Skin epidermis (tissue), 12 donors: ENCODE measurements around the gene NRP2.
A peak's percentile ranks its signal among the peaks of the same experiment; 100 is the strongest.

ENCODE experiments used
- H3K27ac ChIP-seq, 21 experiments: fragments of 200-600 bp; sonication (generic) in 11 of 21; one replicate each; pipeline ENCODE4 v1.5.0; 2020; ENCODE audit warnings: mild to moderate bottlenecking in 3 of 21, inconsistent platforms in 2 of 21, moderate library complexity in 2 of 21
- H3K4me3 ChIP-seq, 7 experiments: fragments of 200-600 bp; sonication (generic) in 2 of 7; one replicate each; pipeline ENCODE4 v1.5.0; 2020; ENCODE audit warnings: inconsistent platforms in 2 of 7, mild to moderate bottlenecking in 2 of 7, moderate library complexity in 1 of 7

NRP2 gene

DNA sequence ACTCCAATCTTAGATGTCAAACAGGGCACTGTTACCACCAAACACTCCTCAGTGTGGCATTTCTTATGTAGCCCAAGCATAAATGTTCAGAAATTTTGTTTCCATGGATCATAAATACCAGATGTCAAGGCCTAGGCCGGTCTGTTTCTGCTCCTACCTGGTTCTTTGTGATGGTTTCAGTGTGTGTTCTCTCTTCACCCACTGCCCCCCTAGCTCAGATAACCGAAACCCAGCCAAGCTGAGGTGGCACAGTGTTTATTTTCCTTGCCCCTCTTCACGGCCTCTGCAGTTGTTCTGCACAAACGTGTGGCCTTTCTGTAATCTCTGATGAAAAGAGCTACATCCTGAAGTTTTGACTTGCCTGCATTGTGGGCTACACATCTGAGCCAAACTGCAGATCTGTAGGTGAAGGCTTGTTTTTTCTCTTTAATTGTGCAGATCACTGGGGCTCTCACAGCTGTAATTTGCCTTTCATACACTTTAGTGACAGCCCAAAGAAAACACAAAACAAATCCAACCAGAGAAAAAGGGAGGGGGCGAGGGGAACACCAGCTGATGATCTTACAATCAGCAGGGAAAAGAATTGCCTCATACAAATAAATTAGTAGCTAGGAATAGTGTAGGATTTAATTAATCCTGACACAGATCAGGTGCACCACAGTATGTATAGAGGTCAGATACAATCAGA is 99.1 kb downstream of the NRP2 start:
- Histone ChIP-seq H3K27ac (peak overlapping the region in 1 of 21 experiments; percentile 55), H3K4me3 (no peak overlapping the region)

DNA sequence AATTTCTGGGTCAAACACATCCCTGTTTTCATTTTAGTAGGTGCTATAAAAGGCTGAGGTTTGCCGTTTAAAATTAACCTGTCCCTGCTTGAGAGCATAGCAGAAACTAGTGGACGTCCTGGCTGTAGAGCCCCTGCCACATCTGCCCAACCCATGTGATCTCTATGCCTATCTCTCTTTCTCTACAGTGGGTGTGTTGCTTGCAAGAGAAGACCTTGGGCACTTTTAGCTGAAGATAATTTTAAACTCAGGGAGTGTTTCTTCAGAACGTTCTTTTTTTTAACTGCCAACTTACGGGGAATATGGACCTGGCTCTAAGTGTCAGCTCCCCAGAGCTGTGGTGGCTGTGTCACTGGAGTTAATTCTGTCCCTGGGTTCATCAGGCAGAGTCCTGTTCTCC is 100.6 kb downstream of the NRP2 start:
- Histone ChIP-seq H3K27ac (no peak overlapping the region), H3K4me3 (no peak overlapping the region)

DNA sequence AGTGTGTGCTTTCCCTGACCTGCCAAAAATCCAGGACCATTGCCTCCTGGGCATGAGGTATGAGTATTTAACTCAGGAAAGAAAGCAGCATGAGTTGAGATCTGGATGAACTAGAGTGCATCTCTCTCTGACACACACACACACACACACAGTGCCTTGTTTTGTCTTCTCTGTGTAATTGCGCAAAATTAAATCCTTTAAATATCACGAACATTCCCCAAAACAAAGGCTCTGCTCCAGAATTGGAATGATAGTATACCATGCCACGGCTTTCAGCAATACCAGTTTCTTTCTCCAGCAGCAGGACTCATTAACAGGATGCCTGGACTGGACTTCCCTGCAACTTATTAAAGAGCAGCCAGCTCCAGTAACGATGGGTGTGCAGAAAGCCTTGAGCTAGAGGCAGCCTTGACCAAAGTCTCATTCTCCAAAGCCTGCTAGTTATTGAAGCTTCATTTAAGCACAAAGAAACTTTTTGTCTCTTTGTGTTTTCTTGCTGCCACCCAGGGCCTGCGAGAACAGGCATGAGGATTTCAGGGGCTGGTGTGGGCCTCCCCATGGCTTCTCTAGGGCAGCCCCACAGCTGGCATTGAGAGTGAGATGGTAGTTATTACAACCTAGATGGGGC is 101.7 kb downstream of the NRP2 start:
- no peak overlapping the region for H3K4me3 ChIP-seq
- H3K27ac ChIP-seq: peak overlapping the region in 1 of 21 experiments; percentile 18

DNA sequence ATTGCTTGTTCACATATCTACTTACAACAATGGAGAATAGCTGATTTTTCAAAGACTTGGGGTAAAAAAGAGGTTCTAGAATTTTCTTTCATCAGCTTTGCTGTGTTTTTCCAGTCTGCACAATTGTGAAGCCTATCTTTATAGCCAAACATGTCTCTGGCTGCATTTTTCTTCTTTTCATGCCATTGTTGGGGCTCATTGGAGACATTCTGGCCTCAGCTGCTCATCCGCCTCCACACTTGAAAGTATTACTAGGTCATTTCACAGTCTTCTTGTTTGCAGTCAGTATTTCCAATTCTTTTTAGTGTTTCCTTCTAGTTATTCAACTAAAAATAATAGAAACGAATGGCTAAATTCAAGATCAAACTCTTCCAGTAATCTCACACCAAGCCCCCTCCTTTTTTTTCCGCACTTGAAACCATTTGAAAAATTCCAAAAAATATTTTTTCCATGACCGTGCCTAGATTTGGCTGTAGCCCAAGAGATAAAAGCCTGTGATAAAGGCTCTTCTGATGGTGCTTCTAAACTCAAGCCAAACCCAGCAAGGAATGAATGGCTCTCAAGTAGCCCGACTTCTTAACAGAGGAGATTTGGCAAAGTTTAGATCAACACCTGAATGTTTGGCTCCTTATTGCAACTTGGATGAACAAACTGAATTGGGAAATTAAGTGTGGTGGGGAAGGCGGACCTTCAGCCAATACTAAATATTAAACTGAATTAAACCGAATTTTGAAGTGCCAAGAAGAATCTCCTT is 103.4 kb downstream of the NRP2 start:
- H3K27ac ChIP-seq: peak overlapping the region in 1 of 21 experiments; percentile 60

DNA sequence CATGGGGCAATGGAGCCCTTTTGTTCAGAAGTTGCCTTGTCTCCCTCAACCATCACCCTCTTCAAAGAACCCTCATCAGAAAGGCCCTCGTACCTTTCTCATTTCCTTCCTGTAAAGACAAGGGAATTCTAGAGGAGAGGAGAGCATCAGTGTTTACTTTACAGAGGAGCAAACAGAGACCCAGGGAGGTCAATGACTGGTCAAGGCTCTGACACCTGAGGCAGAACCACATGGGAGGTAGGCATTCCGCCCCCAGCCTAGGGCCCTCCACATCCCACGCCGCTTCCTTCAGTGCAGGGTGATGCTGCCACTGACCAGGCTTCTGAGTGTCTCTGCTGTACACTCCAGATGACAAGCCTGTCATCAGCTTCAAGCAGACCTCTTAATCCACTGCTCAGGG is 104.7 kb downstream of the NRP2 start:
- peak overlapping the region in 1 of 21 experiments; percentile 53 for H3K27ac ChIP-seq

More for the DNA sequence above, 103.4 kb downstream of the NRP2 start:
- H3K4me3 ChIP-seq: no peak overlapping the region

DNA sequence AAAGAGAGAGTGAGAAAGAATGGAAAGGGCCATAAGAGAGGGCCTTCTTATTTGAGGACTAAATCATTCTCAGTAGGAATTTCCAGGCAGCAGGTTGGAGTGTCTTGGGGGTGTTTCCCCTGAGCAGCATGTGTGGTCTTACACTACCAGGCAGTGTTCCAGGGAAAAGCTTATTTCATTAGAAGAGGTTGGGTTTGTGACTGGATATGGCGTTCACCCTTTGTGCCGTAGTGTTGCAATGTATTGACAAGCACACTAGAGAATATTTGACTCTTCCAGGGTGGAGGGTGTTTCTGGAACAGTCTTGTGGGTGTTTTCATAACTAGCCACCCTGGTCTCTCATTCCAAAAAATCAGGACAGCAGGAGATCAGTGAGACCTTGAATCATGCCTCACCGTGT is 105.5 kb downstream of the NRP2 start:
- Histone ChIP-seq H3K4me3 (no peak overlapping the region), H3K27ac (peak overlapping the region in 1 of 21 experiments; percentile 53)

More for the DNA sequence above, 104.7 kb downstream of the NRP2 start:
- no peak overlapping the region for H3K4me3 ChIP-seq

DNA sequence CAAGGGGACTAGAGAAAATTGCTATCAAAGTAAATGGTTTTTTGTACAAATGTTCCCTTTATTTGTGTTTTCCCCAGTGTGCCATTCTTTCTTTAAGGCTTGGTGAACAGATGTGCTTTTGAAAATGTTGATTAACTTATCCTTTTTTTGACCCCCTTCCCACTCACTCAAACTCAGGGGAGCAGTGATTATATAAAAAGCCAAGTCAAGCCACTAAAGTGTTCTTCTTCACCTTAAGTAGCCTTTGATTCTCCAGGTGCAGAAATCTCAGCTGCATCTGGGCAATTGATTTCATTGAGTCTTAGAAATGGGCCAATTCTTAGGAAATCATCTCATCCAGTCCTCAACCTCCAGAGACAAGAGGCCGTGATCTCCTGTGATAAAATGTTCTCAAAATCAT is 107.6 kb downstream of the NRP2 start:
- Histone ChIP-seq H3K4me3 (no peak overlapping the region), H3K27ac (no peak overlapping the region)

DNA sequence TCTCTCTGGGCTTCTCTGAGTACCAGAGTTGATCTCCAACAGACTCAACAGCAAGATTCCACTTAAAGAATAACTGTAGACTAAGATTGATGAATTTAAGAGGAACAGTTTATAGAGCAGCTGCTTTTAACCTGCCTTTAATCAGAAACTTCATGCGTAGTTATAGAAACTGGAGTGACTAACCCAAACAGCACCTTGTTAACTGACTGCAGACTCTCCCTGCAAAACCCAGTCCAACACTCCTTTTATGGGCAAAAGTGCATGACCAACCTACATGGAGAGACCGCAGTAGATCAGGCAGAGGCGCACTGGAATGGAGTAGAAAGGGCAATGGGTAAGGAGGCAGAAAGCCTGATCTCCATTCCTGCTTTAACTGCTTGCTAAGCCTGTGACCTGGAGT is 110.6 kb downstream of the NRP2 start:
- Histone ChIP-seq H3K4me3 (no peak overlapping the region), H3K27ac (no peak overlapping the region)

DNA sequence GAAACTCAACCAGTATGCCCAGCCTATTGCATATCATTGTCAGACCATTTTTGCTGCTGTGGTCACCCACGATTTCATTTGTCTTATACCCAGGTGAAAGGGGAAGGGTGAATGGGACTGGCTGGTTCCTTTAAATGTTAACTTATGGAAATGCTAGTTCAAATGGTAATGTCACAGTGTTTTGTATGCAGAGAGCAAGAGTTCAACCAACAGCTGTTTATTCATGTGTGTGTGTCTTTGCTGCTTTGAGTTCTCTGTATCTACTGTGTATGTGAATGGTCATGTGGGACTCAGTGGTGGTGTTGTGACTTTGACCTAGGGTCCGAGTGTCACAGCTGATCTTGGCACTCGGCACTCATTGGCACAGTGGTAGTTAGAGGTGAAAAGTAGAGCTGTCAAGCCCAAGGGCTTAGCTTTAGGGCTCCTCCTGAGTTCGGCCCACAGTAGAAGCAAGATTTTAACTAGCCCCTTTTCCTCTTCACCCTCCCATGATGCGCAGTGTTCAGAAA is 114.6 kb downstream of the NRP2 start:
- Histone ChIP-seq H3K4me3 (no peak overlapping the region), H3K27ac (no peak overlapping the region)

DNA sequence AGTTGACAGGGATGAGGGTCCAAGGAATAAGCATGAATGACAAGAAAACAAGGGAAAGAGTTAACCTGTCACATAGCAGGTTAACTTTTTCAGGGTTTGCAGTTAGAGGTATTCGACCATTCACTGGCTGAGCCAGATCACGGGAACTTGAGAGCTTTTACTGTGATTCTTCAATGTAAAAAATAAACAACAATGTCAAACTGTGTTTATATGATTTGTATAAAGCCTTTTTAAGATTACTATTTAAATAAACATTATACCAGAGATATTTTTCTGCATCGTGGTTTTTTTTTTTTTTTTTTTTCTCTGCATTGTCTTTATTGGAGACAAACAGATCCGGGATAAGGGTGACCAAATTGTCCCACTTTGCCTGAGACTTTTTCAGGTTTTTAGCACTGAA is 115.6 kb downstream of the NRP2 start:
- H3K27ac ChIP-seq: no peak overlapping the region
- H3K4me3 ChIP-seq: no peak overlapping the region

DNA sequence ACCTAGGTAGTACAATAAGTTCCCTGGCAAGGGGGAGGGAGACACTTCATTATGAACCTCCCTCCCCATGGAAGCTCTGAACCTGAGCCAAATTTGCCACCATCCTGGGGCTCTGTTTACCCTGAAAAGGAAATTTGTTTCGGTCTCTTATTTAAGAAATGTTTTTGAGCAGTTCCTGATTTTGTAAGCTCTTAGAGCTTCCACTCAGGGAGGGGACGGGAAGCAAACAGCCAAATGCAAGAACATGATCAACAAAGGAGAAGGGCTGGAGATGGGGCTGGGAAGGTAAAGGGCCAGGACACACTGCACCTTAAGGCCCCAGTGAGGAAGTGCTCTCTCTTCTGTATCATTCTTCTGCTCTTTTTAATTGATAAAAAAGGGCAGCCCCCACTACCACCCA is 117.9 kb downstream of the NRP2 start:
- Histone ChIP-seq H3K27ac (no peak overlapping the region), H3K4me3 (no peak overlapping the region)

DNA sequence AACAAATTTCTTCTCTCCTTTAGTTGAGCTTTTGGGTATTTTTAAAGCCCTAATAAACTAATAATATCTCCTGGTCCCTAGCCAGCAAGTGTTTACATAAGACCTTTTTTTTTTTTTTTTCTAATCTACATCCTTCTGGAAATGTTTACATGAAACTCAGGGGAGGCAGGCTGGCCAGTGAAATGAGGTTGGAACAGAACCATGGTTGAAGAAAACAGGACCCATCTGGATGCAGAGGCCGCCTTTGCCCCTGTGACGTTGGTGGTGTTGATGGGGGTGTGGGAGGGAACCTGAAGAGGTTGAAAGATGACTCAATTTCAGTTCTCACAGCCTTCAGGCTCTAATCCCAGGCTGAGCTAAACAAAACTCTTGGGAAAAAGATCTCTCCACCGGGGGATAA is 118.5 kb downstream of the NRP2 start:
- no peak overlapping the region for H3K4me3 ChIP-seq

DNA sequence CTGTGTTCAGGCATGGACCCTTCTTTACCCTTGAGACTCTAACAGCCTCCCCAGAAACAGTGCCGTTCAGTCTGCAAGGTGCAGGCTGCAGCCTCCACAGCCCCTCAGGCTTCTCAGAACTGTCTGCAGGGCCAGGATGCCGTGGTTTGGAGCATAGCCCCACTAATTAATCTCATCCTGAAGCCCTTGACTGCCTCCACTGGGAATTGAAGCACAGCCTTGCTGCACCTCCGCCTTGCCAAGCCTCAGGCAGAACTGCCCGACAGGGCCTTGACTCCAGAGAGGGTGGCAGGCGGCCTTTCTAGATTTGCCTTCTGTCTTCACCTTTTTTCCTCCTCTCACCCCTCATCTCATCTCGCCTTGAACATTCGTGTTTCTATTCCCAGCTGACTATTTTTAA is 119.8 kb downstream of the NRP2 start:
- Histone ChIP-seq H3K27ac (no peak overlapping the region), H3K4me3 (no peak overlapping the region)

More for the DNA sequence above, 118.5 kb downstream of the NRP2 start:
- no peak overlapping the region for H3K27ac ChIP-seq

DNA sequence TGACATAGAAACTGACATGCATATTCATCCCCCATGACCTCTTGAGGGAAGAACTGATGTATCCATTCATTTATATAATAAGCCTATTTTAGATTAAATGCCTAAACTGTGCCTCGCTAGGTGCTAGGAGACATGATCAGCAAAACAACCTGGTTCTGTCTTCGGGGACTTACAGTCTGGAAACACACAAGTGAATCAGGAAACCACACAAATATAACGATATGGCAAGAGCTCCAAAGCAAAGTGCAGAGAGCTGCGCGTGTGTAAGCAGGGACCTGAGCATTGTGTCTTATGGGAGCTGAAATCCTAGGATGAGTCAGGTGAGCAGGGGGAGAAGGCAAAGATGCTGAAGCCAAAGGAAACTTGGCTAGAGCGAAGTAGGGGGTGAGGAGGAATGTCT is 120.6 kb downstream of the NRP2 start:
- no peak overlapping the region for H3K27ac ChIP-seq
- H3K4me3 ChIP-seq: no peak overlapping the region

DNA sequence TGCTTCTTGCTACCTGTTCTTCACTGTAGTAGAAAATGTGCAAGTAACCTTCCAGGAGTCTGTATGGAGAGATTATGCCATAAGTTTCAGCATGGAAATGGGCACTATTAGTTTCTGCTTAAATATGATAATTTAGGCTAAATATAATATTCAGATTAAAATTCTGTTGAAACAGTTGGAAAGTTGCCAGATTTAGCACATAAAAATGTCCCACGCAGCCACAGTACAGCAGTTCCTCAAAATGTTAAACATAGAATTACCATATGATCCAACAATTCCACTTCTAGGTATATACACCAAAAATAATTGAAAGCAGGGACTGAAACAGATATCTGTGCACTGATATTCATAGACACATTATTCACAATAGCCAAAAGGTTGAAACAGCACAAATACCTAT is 121.2 kb downstream of the NRP2 start:
- no peak overlapping the region for H3K4me3 ChIP-seq
- no peak overlapping the region for H3K27ac ChIP-seq

DNA sequence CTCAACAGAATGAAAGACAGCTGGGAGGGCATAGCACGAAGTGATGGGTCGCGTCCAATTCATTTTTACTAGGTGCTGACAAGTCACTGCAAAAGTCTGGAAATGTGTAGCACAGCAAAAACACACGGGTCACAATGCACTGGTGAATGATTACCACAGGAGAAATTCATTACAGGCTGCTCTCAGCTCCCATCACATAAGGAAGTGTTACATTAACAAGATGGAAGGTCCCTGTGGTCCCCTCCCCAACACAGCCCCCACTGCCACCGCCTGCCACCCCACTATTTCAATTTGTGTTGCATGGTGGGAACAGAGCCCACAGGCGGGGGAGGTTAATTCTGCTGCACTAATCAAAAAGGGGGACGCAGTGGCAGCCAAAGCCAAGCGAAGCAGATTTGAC is 122.8 kb downstream of the NRP2 start:
- no peak overlapping the region for H3K27ac ChIP-seq

DNA sequence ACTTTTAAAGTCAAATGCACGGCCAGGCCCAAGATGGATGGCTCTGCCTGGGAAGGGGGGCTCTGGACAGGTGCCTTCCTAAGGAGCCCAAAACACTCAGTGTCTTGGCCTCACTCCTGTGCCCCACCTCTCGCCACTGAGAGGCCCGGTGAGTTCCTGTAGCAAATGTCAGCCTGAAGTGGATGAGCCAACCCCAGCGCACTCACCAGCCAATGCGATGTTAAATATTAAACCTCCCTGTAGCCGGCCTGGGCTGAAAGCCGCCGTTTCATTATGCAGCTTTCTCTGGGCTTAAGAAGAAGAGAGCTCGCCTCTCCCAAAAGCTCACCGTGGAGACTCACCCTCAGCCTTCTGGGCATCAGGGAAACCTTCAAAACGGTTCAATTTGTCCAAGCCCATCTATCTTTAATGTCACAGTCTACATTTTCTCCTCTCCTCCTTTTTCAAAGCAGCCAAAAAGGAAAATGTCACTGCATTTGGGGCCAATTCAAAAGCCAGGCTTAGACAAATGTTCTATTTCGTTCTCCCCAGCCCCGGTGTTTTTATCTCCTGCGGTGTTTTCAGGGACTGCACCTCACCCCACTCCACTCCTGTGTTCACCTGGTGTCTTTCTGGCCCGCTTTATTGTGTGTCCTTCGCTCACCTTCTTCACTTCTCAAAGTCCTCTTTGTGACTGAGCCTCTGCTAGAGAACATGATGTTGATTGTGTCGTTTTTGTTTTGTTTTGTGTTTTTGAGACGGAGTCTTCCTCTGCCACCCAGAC is 124.0 kb downstream of the NRP2 start:
- H3K4me3 ChIP-seq: no peak overlapping the region

More for the DNA sequence above, 122.8 kb downstream of the NRP2 start:
- H3K4me3 ChIP-seq: no peak overlapping the region

DNA sequence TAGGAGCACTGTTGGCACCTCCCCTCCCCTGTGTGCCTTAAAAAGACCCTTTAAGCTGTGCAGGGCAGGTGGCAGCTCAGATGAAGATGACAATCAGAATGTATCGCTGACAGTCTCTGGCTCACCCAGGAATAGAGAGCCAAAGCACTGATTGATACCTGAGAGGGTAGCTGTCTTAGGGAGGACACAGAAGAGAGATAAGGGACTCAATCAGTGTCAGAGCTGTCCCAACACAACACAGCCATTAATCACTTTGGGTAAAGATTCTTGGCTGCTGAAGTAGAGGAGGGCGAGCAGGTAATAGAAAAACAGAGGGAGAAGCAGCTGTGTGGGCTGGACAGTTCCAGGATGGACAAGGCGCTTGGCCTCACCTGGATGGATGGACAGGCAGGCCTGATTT is 124.9 kb downstream of the NRP2 start:
- Histone ChIP-seq H3K27ac (no peak overlapping the region), H3K4me3 (no peak overlapping the region)

More for the DNA sequence above, 124.0 kb downstream of the NRP2 start:
- H3K27ac ChIP-seq: no peak overlapping the region

DNA sequence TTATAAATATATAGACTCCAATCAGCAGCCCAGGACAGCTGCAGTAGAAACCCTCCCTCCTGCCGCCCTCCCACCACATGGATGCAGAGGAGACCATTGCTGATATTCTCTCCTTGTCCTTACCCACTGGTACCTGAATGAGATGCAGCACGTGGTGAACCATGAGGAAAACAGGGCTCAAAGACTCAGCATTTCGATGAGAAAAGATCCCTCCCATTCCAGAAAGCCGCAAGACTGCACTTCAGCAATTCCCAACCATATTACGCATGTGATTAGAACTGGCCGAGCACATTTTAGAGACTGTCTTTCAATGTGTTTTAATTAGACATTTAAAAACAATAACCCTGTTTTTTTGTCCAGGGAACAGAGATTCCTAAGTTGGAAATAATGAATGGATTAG is 125.5 kb downstream of the NRP2 start:
- Histone ChIP-seq H3K4me3 (no peak overlapping the region), H3K27ac (no peak overlapping the region)
